IPS DF 6.9 (cell line): Measurements from ENCODE around the gene LIMCH1.

ENCODE experiments used
- DNase-seq: peaks from one replicate; pipeline ENCODE4 v3.0.0-alpha.2; 2013; ENCODE audit warnings: low read depth, low spot score
- H3K27ac ChIP-seq: one replicate; pipeline ENCODE4 v1.5.1; 2013; ENCODE audit warnings: low read length, control low read depth
- H3K27me3 ChIP-seq: 2 replicates; pipeline ENCODE4 v1.6.1; 2013; ENCODE audit warnings: mild to moderate bottlenecking, low read length; ENCODE audit not compliant: control insufficient read depth, insufficient read depth
- H3K36me3 ChIP-seq: 2 replicates; pipeline ENCODE4 v1.6.1; 2013; ENCODE audit warnings: low read length; ENCODE audit not compliant: control insufficient read depth, insufficient read depth
- H3K4me1 ChIP-seq: 2 replicates; pipeline ENCODE4 v1.6.1; 2013; ENCODE audit warnings: low read length; ENCODE audit not compliant: control insufficient read depth, insufficient read depth
- H3K4me3 ChIP-seq: 2 replicates; pipeline ENCODE4 v1.5.1; 2013; ENCODE audit warnings: mild to moderate bottlenecking, low read length
- H3K9me3 ChIP-seq: 2 replicates; pipeline ENCODE4 v1.6.1; 2013; ENCODE audit warnings: low read length, inconsistent platforms; ENCODE audit not compliant: control insufficient read depth, insufficient read depth
- WGBS: extraction: QIAGEN DNeasy Blood & Tissue Kit; methylation state at CpG from one replicate; pipeline ENCODE4 v1.1.7; 2013; ENCODE audit warnings: mixed read lengths, missing lambda C conversion rate; ENCODE audit not compliant: insufficient read length, insufficient coverage; 5-methylcytosine and 5-hydroxymethylcytosine counted together

LIMCH1 gene

DNA sequence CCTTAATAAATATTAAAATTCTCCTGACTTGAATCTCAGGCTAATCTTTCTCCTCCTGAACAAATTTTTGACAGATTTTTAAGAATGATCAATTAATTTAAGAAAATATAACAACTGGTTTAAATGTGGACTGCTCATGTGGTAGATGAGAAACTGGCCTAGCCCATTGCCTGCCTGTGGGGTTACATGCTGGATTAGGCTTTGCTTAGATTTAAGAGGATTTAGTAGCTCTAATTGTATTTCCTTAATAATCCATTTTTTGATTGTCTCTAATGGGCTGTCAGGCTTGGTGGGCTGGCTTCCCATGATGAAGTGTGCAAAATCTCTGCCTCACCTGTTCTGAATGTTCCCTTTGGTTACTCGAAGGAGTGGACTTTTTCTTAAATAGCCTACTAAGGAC lies 27.8 kb upstream of the LIMCH1 start:
- Histone ChIP-seq H3K36me3 (no peaks in the 10 kb centered on the region), H3K9me3 (no peaks in the 10 kb centered on the region), H3K4me3 (no peak overlapping the region), H3K27me3 (no peaks in the 10 kb centered on the region), H3K4me1 (no peaks in the 10 kb centered on the region), H3K27ac (no peak overlapping the region)
- no CpG with 5 or more reads among the region's 1 CpG for WGBS
- no peak for DNase-seq

DNA sequence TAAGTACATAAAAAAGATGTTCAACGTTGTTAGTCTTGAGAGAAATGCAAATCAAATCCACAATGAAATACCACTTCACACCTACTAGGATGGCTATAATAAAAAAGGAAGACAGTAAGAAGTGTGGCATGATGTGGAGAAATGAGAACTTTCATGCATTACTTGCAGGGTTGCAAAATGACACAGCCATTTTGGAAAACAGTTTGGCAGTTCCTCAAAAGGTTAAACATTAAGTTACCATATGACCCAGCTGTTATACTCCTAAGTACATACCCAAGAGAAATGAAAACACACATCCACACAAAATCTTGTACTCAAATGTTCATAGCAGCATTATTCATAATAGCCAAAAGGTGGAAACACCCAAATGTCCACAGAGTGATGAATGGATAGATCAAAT lies 25.8 kb upstream of the LIMCH1 start:
- no CpG with 5 or more reads among the region's 1 CpG for WGBS
- H3K27me3 ChIP-seq = no peaks in the 10 kb centered on the region
- no peaks in the 10 kb centered on the region for H3K9me3 ChIP-seq
- H3K36me3 ChIP-seq = no peaks in the 10 kb centered on the region
- H3K4me3 ChIP-seq = no peak overlapping the region
- no peak overlapping the region for H3K27ac ChIP-seq
- H3K4me1 ChIP-seq = no peaks in the 10 kb centered on the region
- no peak for DNase-seq

DNA sequence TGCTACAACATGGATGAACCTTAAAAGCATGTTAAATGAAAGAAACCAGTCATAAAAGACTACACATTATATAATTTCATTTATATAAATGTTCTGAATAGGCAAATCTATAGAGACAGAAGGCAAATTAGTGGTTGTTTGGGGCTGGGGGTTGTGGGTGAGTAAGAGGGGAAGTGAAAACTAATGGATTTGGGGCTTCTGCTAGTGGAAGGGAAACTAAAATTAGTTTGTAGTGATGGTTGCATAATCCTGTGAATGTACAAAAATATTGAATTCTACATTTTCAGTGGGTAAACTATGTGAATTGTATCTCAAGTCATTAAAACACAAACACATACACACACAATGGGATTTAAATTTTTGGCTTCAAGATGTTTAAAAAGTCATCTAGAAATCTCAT lies 25.4 kb upstream of the LIMCH1 start:
- DNase-seq = no peak
- no peak overlapping the region for H3K4me3 ChIP-seq
- no peaks in the 10 kb centered on the region for H3K9me3 ChIP-seq
- no peaks in the 10 kb centered on the region for H3K36me3 ChIP-seq
- no peak overlapping the region for H3K27ac ChIP-seq
- no peaks in the 10 kb centered on the region for H3K4me1 ChIP-seq
- no peaks in the 10 kb centered on the region for H3K27me3 ChIP-seq

DNA sequence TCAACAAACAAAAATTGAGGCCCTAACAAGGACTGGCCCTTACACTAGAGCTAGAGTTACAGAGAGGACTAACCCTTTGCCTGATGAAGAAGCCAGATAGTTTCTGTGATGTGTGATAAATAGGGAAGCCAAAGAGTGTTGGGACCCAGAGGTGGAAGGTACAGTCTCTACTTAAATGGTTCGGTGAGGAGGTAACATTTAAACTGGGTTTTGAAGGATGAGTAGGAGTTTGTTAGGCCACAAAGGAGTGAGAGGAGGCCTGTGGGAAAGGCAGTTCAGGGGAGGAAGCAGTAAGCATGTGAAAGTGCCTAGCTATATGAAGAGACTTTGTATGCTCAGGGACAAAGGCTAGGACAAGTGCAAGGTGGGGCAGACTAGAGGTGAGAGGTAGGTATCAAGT lies 23.8 kb upstream of the LIMCH1 start:
- no CpG with 5 or more reads among the region's 1 CpG for WGBS
- no peak overlapping the region for H3K4me3 ChIP-seq
- H3K9me3 ChIP-seq = no peaks in the 10 kb centered on the region
- H3K4me1 ChIP-seq = no peaks in the 10 kb centered on the region
- H3K27ac ChIP-seq = no peak overlapping the region
- DNase-seq = no peak
- no peaks in the 10 kb centered on the region for H3K27me3 ChIP-seq
- H3K36me3 ChIP-seq = no peaks in the 10 kb centered on the region

DNA sequence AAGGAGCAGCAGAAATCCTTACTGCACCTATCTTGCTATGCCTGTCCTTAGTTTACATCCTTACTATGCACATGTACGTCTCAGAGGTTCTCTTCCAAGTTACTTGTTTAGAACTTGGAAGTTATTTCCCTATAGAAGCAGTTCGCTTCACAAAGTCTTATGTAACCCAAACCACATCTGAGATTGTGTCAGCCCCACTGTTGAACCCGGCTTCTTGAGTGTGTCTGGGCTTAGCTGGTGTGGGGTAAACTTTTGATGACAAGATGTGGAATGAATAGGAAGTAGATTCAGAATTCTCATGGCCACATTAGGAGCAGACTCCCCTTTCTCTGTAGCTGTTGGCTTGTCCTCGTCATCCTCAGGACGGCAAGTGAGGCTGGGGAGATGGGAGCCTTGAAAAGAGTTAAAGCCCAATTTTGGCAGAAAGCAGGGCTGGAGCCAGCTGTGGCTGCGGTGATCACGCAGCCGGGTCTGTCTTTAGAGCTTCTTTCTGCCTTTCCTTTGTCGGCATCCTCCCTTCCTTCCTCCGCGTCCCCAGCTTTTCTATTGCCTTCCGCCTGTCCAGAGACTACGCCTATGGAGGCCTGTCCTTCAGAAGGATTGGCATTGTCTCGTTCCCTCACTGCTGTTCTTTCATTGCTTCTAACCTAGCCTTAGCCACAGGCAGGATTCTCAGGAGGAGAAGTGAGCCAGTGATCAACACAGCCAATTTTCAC lies 23.0 kb upstream of the LIMCH1 start:
- no peaks in the 10 kb centered on the region for H3K4me1 ChIP-seq
- WGBS = no CpG with 5 or more reads among the region's 14 CpGs
- no peaks in the 10 kb centered on the region for H3K36me3 ChIP-seq
- no peak overlapping the region for H3K4me3 ChIP-seq
- no peaks in the 10 kb centered on the region for H3K27me3 ChIP-seq
- H3K9me3 ChIP-seq = no peaks in the 10 kb centered on the region
- H3K27ac ChIP-seq = no peak overlapping the region
- DNase-seq = no peak

- H3K27ac ChIP-seq = no peak overlapping the region
- WGBS = no CpG with 5 or more reads among the region's 4 CpGs
- no peaks in the 10 kb centered on the region for H3K9me3 ChIP-seq
- DNase-seq = no peak
- no peaks in the 10 kb centered on the region for H3K27me3 ChIP-seq
- no peak overlapping the region for H3K4me3 ChIP-seq
- H3K36me3 ChIP-seq = no peaks in the 10 kb centered on the region
- no peaks in the 10 kb centered on the region for H3K4me1 ChIP-seq
These were observed 20.8 kb upstream of the LIMCH1 start for GRCh38 chr4:41517121-41517520.

DNA sequence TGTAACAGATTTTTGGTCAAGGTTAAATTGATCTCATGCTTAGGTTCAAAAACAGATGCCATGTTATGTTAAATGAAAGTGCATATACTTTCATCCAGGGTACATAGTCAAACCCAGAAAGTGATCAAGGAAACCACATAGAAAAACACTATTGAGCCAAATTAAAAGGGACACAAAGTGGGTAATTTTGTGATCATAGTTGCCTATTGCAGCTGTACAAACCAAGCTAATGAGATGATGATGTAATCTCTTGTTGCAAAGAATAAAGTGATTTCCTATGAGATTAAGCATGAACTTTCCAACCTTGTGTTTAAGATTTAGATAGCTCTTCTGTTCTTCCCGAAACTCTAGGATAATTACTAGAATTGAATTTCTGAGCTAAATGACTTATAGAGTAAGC lies 20.2 kb upstream of the LIMCH1 start:
- Histone ChIP-seq H3K9me3 (no peaks in the 10 kb centered on the region), H3K4me3 (no peak overlapping the region), H3K36me3 (no peaks in the 10 kb centered on the region), H3K27me3 (no peaks in the 10 kb centered on the region), H3K4me1 (no peaks in the 10 kb centered on the region), H3K27ac (no peak overlapping the region)
- WGBS = no CpG with 5 or more reads among the region's 1 CpG
- DNase-seq = no peak

DNA sequence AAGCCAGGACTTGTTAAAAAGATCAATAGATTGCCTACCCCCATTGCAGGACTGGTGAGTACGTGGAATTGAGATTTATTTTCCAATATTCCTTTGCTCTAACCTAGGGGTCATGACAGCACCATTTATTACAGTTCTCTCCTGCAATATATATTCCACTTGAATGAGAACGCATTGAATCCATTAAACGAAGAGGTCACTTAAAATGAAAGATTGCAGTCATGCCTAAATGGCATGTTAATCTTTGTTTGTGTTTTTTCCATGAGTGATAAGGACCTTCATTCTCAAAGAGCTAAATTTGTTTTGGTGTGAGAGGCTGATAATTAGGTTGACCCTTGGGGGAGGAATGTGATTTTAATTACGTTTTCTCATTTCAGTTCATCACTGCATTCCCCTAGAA lies 13.5 kb upstream of the LIMCH1 start:
- no peak overlapping the region for H3K27ac ChIP-seq
- no peaks in the 10 kb centered on the region for H3K36me3 ChIP-seq
- H3K4me1 ChIP-seq = peaks cover 1% of the 10 kb centered on the region; the same call in 1 of the 2 replicates
- WGBS = no CpG with 5 or more reads among the region's 4 CpGs
- H3K27me3 ChIP-seq = no peaks in the 10 kb centered on the region; the same call in 1 of the 2 replicates
- DNase-seq = no peak
- H3K9me3 ChIP-seq = no peaks in the 10 kb centered on the region
- H3K4me3 ChIP-seq = no peak overlapping the region

GRCh38 chr4:41525129-41525528 lies 12.8 kb upstream of the LIMCH1 start:
- no peak overlapping the region for H3K4me3 ChIP-seq
- peak; percentile 55 for DNase-seq
- no peak overlapping the region for H3K27ac ChIP-seq
- no peaks in the 10 kb centered on the region for H3K9me3 ChIP-seq
- no peaks in the 10 kb centered on the region for H3K36me3 ChIP-seq
- peaks cover 1% of the 10 kb centered on the region; the same call in 1 of the 2 replicates for H3K4me1 ChIP-seq
- WGBS = no CpG with 5 or more reads among the region's 11 CpGs
- H3K27me3 ChIP-seq = no peaks in the 10 kb centered on the region; the same call in 1 of the 2 replicates

DNA sequence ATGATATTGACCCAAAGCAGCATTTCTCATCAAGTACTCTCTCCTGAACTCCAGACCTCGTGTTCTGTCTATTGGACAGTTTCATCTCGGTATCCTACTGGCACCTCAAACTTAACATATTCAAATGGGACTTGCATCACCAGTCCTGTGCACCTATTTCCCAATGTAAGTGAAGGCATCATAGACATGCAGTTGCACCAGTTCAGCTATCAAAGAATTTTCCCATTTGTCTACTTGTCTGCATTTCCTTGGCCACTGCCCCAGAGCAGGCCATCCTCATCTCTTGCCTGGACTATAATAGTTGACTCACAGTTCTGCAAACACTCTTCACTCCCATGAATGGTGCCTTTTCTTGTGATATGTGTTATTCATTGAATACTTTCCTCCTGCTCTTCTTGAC lies 11.3 kb upstream of the LIMCH1 start:
- H3K9me3 ChIP-seq = no peaks in the 10 kb centered on the region
- no CpG with 5 or more reads among the region's 2 CpGs for WGBS
- peaks cover 1% of the 10 kb centered on the region; the same call in 1 of the 2 replicates for H3K4me1 ChIP-seq
- no peaks in the 10 kb centered on the region for H3K36me3 ChIP-seq
- H3K27ac ChIP-seq = no peak overlapping the region
- H3K27me3 ChIP-seq = no peaks in the 10 kb centered on the region; the same call in 1 of the 2 replicates
- DNase-seq = no peak
- H3K4me3 ChIP-seq = no peak overlapping the region

GRCh38 chr4:41528512-41529205 lies 9.3 kb upstream of the LIMCH1 start:
- Histone ChIP-seq H3K9me3 (no peaks in the 10 kb centered on the region), H3K4me1 (peaks cover 1% of the 10 kb centered on the region; the same call in 1 of the 2 replicates)
- WGBS = no CpG with 5 or more reads among the region's 6 CpGs

More at GRCh38 chr4:41528512-41529205, 9.3 kb upstream of the LIMCH1 start:
- Histone ChIP-seq H3K27ac (no peak overlapping the region), H3K4me3 (no peak overlapping the region), H3K36me3 (no peaks in the 10 kb centered on the region), H3K27me3 (no peaks in the 10 kb centered on the region; the same call in 1 of the 2 replicates)
- no peak for DNase-seq
